Measurements from ENCODE around the gene KMT2B. TPM values are rescaled to one million over a fixed set of nuclear protein-coding genes. Genes with fewer than 3 reads are reported as not detected.

The KMT2B gene
- total RNA-seq, 1 experiment from 2014 or later, result 66.6 TPM

GRCh38 chr19:35740423-35741202, 22.8 kb downstream of the KMT2B start (continued):
- TF ChIP-seq ARID4B (CRISPR knock-in tag; IDR thresholded peaks at IDR 0.05; ENCODE audit: borderline replicate concordance), result no peak

- peaks cover 16% of the 10 kb centered on the region for H3K4me1 Mint-ChIP-seq
These were observed 23.4 kb downstream of the KMT2B start for GRCh38 chr19:35741203-35741515.

GRCh38 chr19:35742121-35742724, 24.4 kb downstream of the KMT2B start, which contains the start of gene IGFLR1:
Gene IGFLR1 (minus strand): TSS chr19:35742452. CDS start chr19:35741180, 1,272 bp downstream.
- Mint-ChIP-seq H3K9me3 (no peaks in the 10 kb centered on the region), H3K27me3 (ENCODE audit: low read depth) (no peaks in the 10 kb centered on the region), H3K36me3 (peaks cover 16% of the 10 kb centered on the region), H3K4me1 (peaks cover 20% of the 10 kb centered on the region), H3K27ac (peak within 1 kb of the TSS; percentile 84), H3K4me3 (peak within 1 kb of the TSS; percentile 54)
- ChIA-PET POLR2A (interaction anchor here (0.9 kb wide), 1 partner anchor 42 kb away, joined by 3 read pairs; no protein-coding TSS in a partner anchor), CTCF (no interaction called here)
- no peak for ATAC-seq
- no peak for TF ChIP-seq TP53 (CRISPR knock-in tag; IDR thresholded peaks at IDR 0.05)
- DNase-seq (ENCODE audit: low spot score), result no peak

More at GRCh38 chr19:35741203-35741515, 23.4 kb downstream of the KMT2B start:
- Mint-ChIP-seq H3K27ac (peak overlapping the region; percentile 99), H3K27me3 (ENCODE audit: low read depth) (no peaks in the 10 kb centered on the region), H3K36me3 (peaks cover 21% of the 10 kb centered on the region), H3K4me3 (peak overlapping the region; percentile 81), H3K9me3 (no peaks in the 10 kb centered on the region)
- ChIA-PET POLR2A (interaction anchor here (0.5 to 1.3 kb wide), 15 partner anchors 10 to 1955 kb away, joined by 3 to 13 read pairs (median 4); partner anchors contain the start of genes COX6B1, HSPB6 and PROSER3), CTCF (interaction anchor here (0.6 to 1.6 kb wide), 21 partner anchors 12 to 236 kb away, joined by 3 to 25 read pairs (median 3); partner anchors contain the start of genes COX6B1 and PROSER3)
- DNase-seq (ENCODE audit: low spot score) (no peak), ATAC-seq (no peak)
- TF ChIP-seq EMX1 (CRISPR knock-in tag; IDR thresholded peaks at IDR 0.05), result no peak
- no peak for TF ChIP-seq CTCF (IDR thresholded peaks at IDR 0.05)
- no peak for TF ChIP-seq CBFB (CRISPR knock-in tag; IDR thresholded peaks at IDR 0.05; ENCODE audit: low read depth)
- no peak for TF ChIP-seq CREB1 (CRISPR knock-in tag; IDR thresholded peaks at IDR 0.05)
- no peak for TF ChIP-seq NFE2L1 (CRISPR knock-in tag; IDR thresholded peaks at IDR 0.05)
- TF ChIP-seq ETV6 (CRISPR knock-in tag; IDR thresholded peaks at IDR 0.05), result no peak
- no peak for TF ChIP-seq TCF7 (CRISPR knock-in tag; IDR thresholded peaks at IDR 0.05; ENCODE audit: low read depth)

GRCh38 chr19:35743640-35744429, 26.0 kb downstream of the KMT2B start:
- Mint-ChIP-seq H3K4me3 (peak overlapping the region; percentile 98), H3K9me3 (no peaks in the 10 kb centered on the region), H3K36me3 (peaks cover 7% of the 10 kb centered on the region; the same call in 1 of the 2 replicates), H3K27ac (peak overlapping the region; percentile 99), H3K4me1 (peaks cover 24% of the 10 kb centered on the region), H3K27me3 (ENCODE audit: low read depth) (no peaks in the 10 kb centered on the region)
- no peak for DNase-seq (ENCODE audit: low spot score)
- POLR2A ChIA-PET, result interaction anchor here (0.7 to 1.5 kb wide), 3 partner anchors 24 to 685 kb away, joined by 3 to 5 read pairs (median 4); no protein-coding TSS in a partner anchor
- CTCF ChIA-PET, result interaction anchor here (0.6 to 2.0 kb wide), 12 partner anchors 13 to 265 kb away, joined by 3 to 41 read pairs (median 5); partner anchors contain the start of genes HSPB6, PROSER3 and SYNE4
- ATAC-seq, result no peak
- TF ChIP-seq JAZF1 (CRISPR knock-in tag; IDR thresholded peaks at IDR 0.05), result no peak
- TF ChIP-seq ATF1 (CRISPR knock-in tag; IDR thresholded peaks at IDR 0.05), result no peak
- no peak for TF ChIP-seq ZNF416 (CRISPR knock-in tag; IDR thresholded peaks at IDR 0.05)
- no peak for TF ChIP-seq PREB (CRISPR knock-in tag; IDR thresholded peaks at IDR 0.05; ENCODE audit: borderline replicate concordance)
- no peak for TF ChIP-seq E2F5 (CRISPR knock-in tag; IDR thresholded peaks at IDR 0.05)
- TF ChIP-seq E2F4 (CRISPR knock-in tag; IDR thresholded peaks at IDR 0.05; ENCODE audit: borderline replicate concordance, low read depth), result no peak
